Measurements from ENCODE around the gene UFD1.

The UFD1 gene

GRCh38 chr22:19514831-19515565 is 36.0 kb upstream of the UFD1 start:
- TF ChIP-seq, protein P1, sequence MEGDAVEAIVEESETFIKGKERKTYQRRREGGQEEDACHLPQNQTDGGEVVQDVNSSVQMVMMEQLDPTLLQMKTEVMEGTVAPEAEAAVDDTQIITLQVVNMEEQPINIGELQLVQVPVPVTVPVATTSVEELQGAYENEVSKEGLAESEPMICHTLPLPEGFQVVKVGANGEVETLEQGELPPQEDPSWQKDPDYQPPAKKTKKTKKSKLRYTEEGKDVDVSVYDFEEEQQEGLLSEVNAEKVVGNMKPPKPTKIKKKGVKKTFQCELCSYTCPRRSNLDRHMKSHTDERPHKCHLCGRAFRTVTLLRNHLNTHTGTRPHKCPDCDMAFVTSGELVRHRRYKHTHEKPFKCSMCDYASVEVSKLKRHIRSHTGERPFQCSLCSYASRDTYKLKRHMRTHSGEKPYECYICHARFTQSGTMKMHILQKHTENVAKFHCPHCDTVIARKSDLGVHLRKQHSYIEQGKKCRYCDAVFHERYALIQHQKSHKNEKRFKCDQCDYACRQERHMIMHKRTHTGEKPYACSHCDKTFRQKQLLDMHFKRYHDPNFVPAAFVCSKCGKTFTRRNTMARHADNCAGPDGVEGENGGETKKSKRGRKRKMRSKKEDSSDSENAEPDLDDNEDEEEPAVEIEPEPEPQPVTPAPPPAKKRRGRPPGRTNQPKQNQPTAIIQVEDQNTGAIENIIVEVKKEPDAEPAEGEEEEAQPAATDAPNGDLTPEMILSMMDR (conservative IDR thresholded peaks at IDR 0.05): no peak
- peak overlapping the region; percentile 97 for H3K27ac ChIP-seq

DNA sequence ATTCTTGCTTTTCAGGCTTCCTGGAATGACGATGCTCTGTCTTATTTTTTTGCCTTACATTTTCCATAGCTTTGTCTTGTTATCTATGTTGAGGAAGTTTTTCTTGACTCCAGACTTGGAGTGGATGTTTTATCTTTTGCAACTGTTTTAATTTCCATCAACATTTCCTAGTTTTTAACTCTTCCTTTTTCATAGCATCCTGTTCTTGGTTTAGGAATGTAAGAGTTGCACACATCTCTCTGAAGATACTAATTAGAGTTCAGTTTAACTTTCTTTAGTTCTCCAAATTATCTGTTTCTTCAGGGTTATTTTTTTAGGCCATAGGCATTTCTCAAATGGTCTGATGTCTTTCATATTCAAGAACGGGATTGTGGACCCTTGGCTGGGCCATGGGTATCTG is 34.8 kb upstream of the UFD1 start:
- H3K27ac ChIP-seq: peak overlapping the region; percentile 97
- TF ChIP-seq, protein P1 (conservative IDR thresholded peaks at IDR 0.05): no peak

- TF ChIP-seq, protein P1 (conservative IDR thresholded peaks at IDR 0.05): no peak
Measured at GRCh38 chr22:19510919-19511341, 31.9 kb upstream of the UFD1 start.

GRCh38 chr22:19509923-19510322 is 30.9 kb upstream of the UFD1 start:
- TF ChIP-seq, protein P1 (conservative IDR thresholded peaks at IDR 0.05): no peak

More at GRCh38 chr22:19510919-19511341, 31.9 kb upstream of the UFD1 start:
- H3K27ac ChIP-seq: peak overlapping the region; percentile 97; the same call in 1 of the 2 replicates

GRCh38 chr22:19509191-19509590 is 30.2 kb upstream of the UFD1 start:
- H3K27ac ChIP-seq: peak overlapping the region; percentile 97
- TF ChIP-seq, protein P1 (conservative IDR thresholded peaks at IDR 0.05): no peak

More at GRCh38 chr22:19509923-19510322, 30.9 kb upstream of the UFD1 start:
- peak overlapping the region; percentile 97; the same call in 1 of the 2 replicates for H3K27ac ChIP-seq

DNA sequence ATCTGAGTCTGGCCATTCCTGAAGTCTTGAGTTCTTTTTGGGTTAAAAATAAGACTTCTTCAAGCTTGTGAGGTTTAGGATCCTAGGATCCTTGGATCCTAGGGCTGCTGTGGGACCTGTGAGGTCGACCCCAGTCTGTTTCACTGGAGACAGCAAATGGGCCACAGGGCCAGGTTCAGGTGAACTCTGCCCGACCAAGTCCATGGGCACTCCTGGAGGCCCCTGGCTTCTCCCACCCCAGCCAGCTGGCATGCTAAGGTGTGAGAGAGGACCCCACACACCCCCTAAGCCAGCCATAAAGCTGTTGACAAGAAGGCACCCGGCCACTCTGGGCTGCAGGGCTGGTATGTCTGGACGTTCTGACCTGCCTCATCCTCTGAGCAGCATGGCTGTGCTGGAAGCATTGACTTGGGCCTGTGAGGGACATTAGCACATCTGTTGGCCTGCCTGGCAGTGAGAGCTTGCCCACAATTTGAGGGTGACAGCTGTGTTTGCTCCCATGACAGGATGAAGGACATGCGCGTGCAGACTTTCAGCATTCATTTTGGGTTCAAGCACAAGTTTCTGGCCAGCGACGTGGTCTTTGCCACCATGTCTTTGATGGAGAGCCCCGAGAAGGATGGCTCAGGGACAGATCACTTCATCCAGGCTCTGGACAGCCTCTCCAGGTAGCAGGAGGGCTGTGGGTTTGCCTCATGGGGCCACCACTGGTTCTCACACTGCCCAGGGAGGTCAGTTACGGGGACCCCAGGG is 29.2 kb upstream of the UFD1 start:
- TF ChIP-seq, protein P1 (conservative IDR thresholded peaks at IDR 0.05): no peak
- peak overlapping the region; percentile 97; the same call in 1 of the 2 replicates for H3K27ac ChIP-seq

GRCh38 chr22:19507534-19507861 is 28.5 kb upstream of the UFD1 start:
- TF ChIP-seq, protein P1 (conservative IDR thresholded peaks at IDR 0.05): no peak
- peak overlapping the region; percentile 97; the same call in 1 of the 2 replicates for H3K27ac ChIP-seq
